IMR-90 (cell line): ENCODE data around the gene TIGIT. TPM values are rescaled to one million over a fixed set of nuclear protein-coding genes. Genes with fewer than 3 reads are reported as not detected.

Source experiments
- ATAC-seq: fragments of 200-7000 bp; cut with Tn5 transposase; 2 replicates; pipeline ENCODE4 v1.9.1; 2020; ENCODE audit warnings: low read depth, mild to moderate bottlenecking, moderate library complexity
- BruUV-seq: library from RNA; stranded (reverse); fragments of 400-500 nt; replicated peaks from 2 replicates; lab custom pipeline; 2021; lab: Mats Ljungman, UMichigan
- CTCF ChIA-PET: fragments of 300-600 bp; formaldehyde crosslinking; extraction: SDS; loops from one replicate; lab custom pipeline; 2021; ENCODE audit warnings: antibody characterized with exemption; lab: Yijun Ruan, JAX
- POLR2A ChIA-PET: fragments of 300-600 bp; sonication (Branson Sonifier 250); formaldehyde crosslinking; loops from one replicate; lab custom pipeline; 2022; ENCODE audit warnings: antibody characterized with exemption; ENCODE audit not compliant: unreplicated experiment; lab: Charles Lee
- DNase-seq: peaks from one replicate; pipeline ENCODE4 v3.0.0; 2013
- H2AFZ ChIP-seq: replicated peaks from 2 replicates; pipeline ENCODE3; 2013; ENCODE audit warnings: low read length, mild to moderate bottlenecking; ENCODE audit not compliant: poor library complexity
- H2AK5ac ChIP-seq: 2 replicates; pipeline ENCODE4 v1.6.1; 2013; ENCODE audit warnings: low read depth, low read length, inconsistent platforms
- H2AK9ac ChIP-seq: replicated peaks from 2 replicates; pipeline ENCODE3; 2013; ENCODE audit warnings: mild to moderate bottlenecking, low read depth, low read length, moderate library complexity; ENCODE audit not compliant: poor library complexity
- H2BK120ac ChIP-seq: 2 replicates; pipeline ENCODE4 v1.6.1; 2013; ENCODE audit warnings: low read depth, low read length, inconsistent platforms
- H2BK15ac ChIP-seq: 3 replicates; pipeline ENCODE4 v1.6.1; 2013; ENCODE audit warnings: low read depth, low read length, inconsistent platforms
- H2BK20ac ChIP-seq: 2 replicates; pipeline ENCODE4 v1.6.1; 2013; ENCODE audit warnings: low read depth, mild to moderate bottlenecking, inconsistent platforms, low read length, moderate library complexity
- H2BK5ac ChIP-seq: 2 replicates; pipeline ENCODE4 v1.6.1; 2013; ENCODE audit warnings: mild to moderate bottlenecking, low read depth, low read length, inconsistent platforms; ENCODE audit not compliant: poor library complexity, severe bottlenecking
- H3K14ac ChIP-seq: replicated peaks from 2 replicates; pipeline ENCODE4 v1.6.1; 2013; ENCODE audit warnings: low read depth, low read length, inconsistent platforms
- H3K18ac ChIP-seq: 2 replicates; pipeline ENCODE4 v1.6.1; 2013; ENCODE audit warnings: low read depth, low read length, control low read depth
- H3K23ac ChIP-seq: 2 replicates; pipeline ENCODE4 v1.6.1; 2013; ENCODE audit warnings: low read depth, low read length, inconsistent platforms
- H3K27ac ChIP-seq: 2 replicates; pipeline ENCODE4 v1.5.1; 2013; ENCODE audit warnings: mild to moderate bottlenecking, control low read depth, low read length; ENCODE audit not compliant: insufficient read depth
- H3K27me3 ChIP-seq: 2 replicates; pipeline ENCODE4 v1.6.1; 2013; ENCODE audit warnings: low read length; ENCODE audit not compliant: control insufficient read depth, insufficient read depth
- H3K36me3 ChIP-seq: 2 replicates; pipeline ENCODE4 v1.6.1; 2013; ENCODE audit warnings: low read length, mixed read lengths; ENCODE audit not compliant: control insufficient read depth, insufficient read depth
- H3K4ac ChIP-seq: 2 replicates; pipeline ENCODE4 v1.6.1; 2013; ENCODE audit warnings: low read depth, low read length, inconsistent platforms
- H3K4me1 ChIP-seq: 2 replicates; pipeline ENCODE4 v1.6.1; 2013; ENCODE audit warnings: low read length, mixed read lengths; ENCODE audit not compliant: control insufficient read depth, insufficient read depth
- H3K4me2 ChIP-seq: 2 replicates; pipeline ENCODE4 v1.6.1; 2013; ENCODE audit warnings: low read depth, mild to moderate bottlenecking, control low read depth, low read length, moderate library complexity
- H3K4me3 ChIP-seq: 2 replicates; pipeline ENCODE4 v1.5.1; 2013; ENCODE audit warnings: low read depth, mild to moderate bottlenecking, control low read depth, low read length, moderate library complexity; ENCODE audit not compliant: insufficient read depth
- H3K56ac ChIP-seq: 2 replicates; pipeline ENCODE4 v1.6.1; 2013; ENCODE audit warnings: low read length, inconsistent platforms; ENCODE audit not compliant: insufficient read depth; ENCODE audit errors: extremely low read depth
- H3K79me1 ChIP-seq, 2 experiments: 2 replicates each; pipeline ENCODE4 v1.6.1; 2013; ENCODE audit warnings: low read length in 2 of 2, inconsistent platforms in 1 of 2, low read depth in 1 of 2
- H3K9ac ChIP-seq: 2 replicates; pipeline ENCODE4 v1.6.1; 2013; ENCODE audit warnings: low read depth, low read length, control low read depth
- H3K9me1 ChIP-seq: 2 replicates; pipeline ENCODE4 v1.6.1; 2013; ENCODE audit warnings: low read length, inconsistent platforms; ENCODE audit not compliant: insufficient read depth
- H3K9me3 ChIP-seq: 2 replicates; pipeline ENCODE4 v1.6.1; 2013; ENCODE audit warnings: low read length; ENCODE audit not compliant: control insufficient read depth, insufficient read depth
- H4K20me1 ChIP-seq: 2 replicates; pipeline ENCODE4 v1.6.1; 2013; ENCODE audit warnings: low read length, inconsistent platforms; ENCODE audit not compliant: insufficient read depth
- H4K5ac ChIP-seq: 2 replicates; pipeline ENCODE4 v1.6.1; 2013; ENCODE audit warnings: mild to moderate bottlenecking, low read depth, low read length, control low read depth
- H4K8ac ChIP-seq, 2 experiments: 2 replicates each; pipeline ENCODE4 v1.6.1; 2013; ENCODE audit warnings: low read depth in 2 of 2, low read length in 2 of 2, control low read depth in 1 of 2, inconsistent platforms in 1 of 2
- H4K91ac ChIP-seq: 2 replicates; pipeline ENCODE4 v1.6.1; 2013; ENCODE audit warnings: low read depth, low read length, inconsistent platforms; ENCODE audit not compliant: insufficient read depth
- POLR2A ChIP-seq: IDR thresholded peaks from 2 replicates; pipeline ENCODE4 v1.6.1; 2012; ENCODE audit warnings: mild to moderate bottlenecking, low read depth, low read length
- RAD21 ChIP-seq: IDR thresholded peaks from 2 replicates; pipeline ENCODE4 v1.6.1; 2012; ENCODE audit warnings: low read length, improper control_type of control experiment
- RFX5 ChIP-seq: IDR thresholded peaks from 2 replicates; pipeline ENCODE4 v1.8.0; 2012; ENCODE audit warnings: low read depth, mild to moderate bottlenecking, low read length, moderate library complexity
- SMC3 ChIP-seq: fragments of 150-350 bp; IDR thresholded peaks from 2 replicates; pipeline ENCODE4 v1.6.1; 2016; ENCODE audit warnings: low read depth, mild to moderate bottlenecking, antibody characterized with exemption, low read length, moderate library complexity
- WGBS, 2 experiments: methylation state at CpG; one replicate each; pipeline versions ENCODE4 v1.1.5 to v1.1.7; 2013; ENCODE audit warnings: missing lambda C conversion rate in 2 of 2; ENCODE audit not compliant: insufficient read length in 1 of 2; ENCODE audit errors: extremely low coverage in 2 of 2; 5-methylcytosine and 5-hydroxymethylcytosine counted together
- dilution Hi-C: fragments of 300-500 bp; cut with HindIII; formaldehyde crosslinking; loops from one replicate; pipeline ENCODE4 v1.14.3; 2018; ENCODE audit warnings: low sequenced_read_pairs; ENCODE audit not compliant: unreplicated experiment
- in situ Hi-C: fragments of 300-500 bp; cut with MboI; formaldehyde crosslinking; loops from 3 replicates; pipeline ENCODE4 v1.14.3; 2019; ENCODE audit warnings: low sequenced_read_pairs, inconsistent platforms, mixed read lengths
- intact Hi-C: fragments of 100-400 bp; cut with micrococcal nuclease; formaldehyde crosslinking; loops from 2 replicates; pipeline ENCODE4 v1.10.0; 2022
- polyA plus RNA-seq, 3 experiments: library from polyadenylated mRNA; depleted of rRNA; stranded (reverse); fragments of >200 nt; gene quantifications; 2 replicates each; pipeline ENCODE4 v1.2.3, GENCODE V29; 2012; ENCODE audit warnings: low replicate concordance in 1 of 3
- total RNA-seq: library from RNA; depleted of rRNA; stranded (reverse); fragments of >200 nt; gene quantifications from 2 replicates; pipeline ENCODE4 v1.2.3, GENCODE V29; 2012

TIGIT gene
- total and polyA plus RNA-seq, 2 of the 4 experiments (the other 2 are of a cell fraction) = not detected

GRCh38 chr3:114285648-114286230, 8.1 kb upstream of the TIGIT start:
- Histone ChIP-seq H3K9me3 (no peaks in the 10 kb centered on the region), H3K23ac (no peak overlapping the region), H3K4me3 (no peak overlapping the region), H3K36me3 (no peaks in the 10 kb centered on the region), H4K5ac (no peak overlapping the region), H2BK15ac (no peak overlapping the region), H4K91ac (no peak overlapping the region), H4K8ac (no peak overlapping the region), H3K27me3 (no peaks in the 10 kb centered on the region; the same call in 1 of the 2 replicates), H3K9ac (no peak overlapping the region), H2BK5ac (no peak overlapping the region), H2BK120ac (no peak overlapping the region), H3K4me1 (no peaks in the 10 kb centered on the region), H3K4ac (no peak overlapping the region), H3K18ac (no peak overlapping the region), H3K4me2 (no peak overlapping the region), H2AFZ (no peak overlapping the region), H4K20me1 (no peaks in the 10 kb centered on the region), H3K14ac (no peak overlapping the region), H2BK20ac (no peak overlapping the region), H3K79me1 (no peaks in the 10 kb centered on the region), H2AK5ac (no peak overlapping the region), H3K27ac (no peak overlapping the region), H3K9me1 (no peaks in the 10 kb centered on the region), H3K56ac (no peak overlapping the region), H2AK9ac (no peak overlapping the region)
- WGBS, 2 experiments = 80% methylated on average over 1 of the region's 3 CpGs; no CpG with 5 or more reads in 1 of the 2 experiments
- TF ChIP-seq SMC3 (no peak), POLR2A (no peak), RAD21 (no peak), RFX5 (no peak)
- ChIA-PET CTCF (no interaction called here), POLR2A (no interaction called here)
- ATAC-seq = no peak
- DNase-seq = no peak
- in situ Hi-C loops (no loop called here), dilution Hi-C loops (no loop called here), intact Hi-C loops (no loop called here)
- BruUV-seq = no TSS peak
